GM10248 (cell line): ENCODE measurements around the gene ACKR2.

ENCODE experiments used
- CTCF ChIA-PET: fragments of 300-600 bp; sonication (Branson Sonifier 250); formaldehyde crosslinking; extraction: SDS; loops from one replicate; lab custom pipeline; 2021; ENCODE audit warnings: antibody characterized with exemption; lab: Yijun Ruan, JAX
- POLR2A ChIA-PET: fragments of 350-650 bp; sonication (Branson Sonifier 250); formaldehyde crosslinking; extraction: SDS; loops from one replicate; lab custom pipeline; 2020; ENCODE audit warnings: antibody characterized with exemption; lab: Yijun Ruan, JAX
- DNase-seq: peaks from one replicate; pipeline ENCODE4 v3.0.0; 2012; ENCODE audit errors: extremely low spot score
- TF ChIP-seq, protein P1 (sequence below): IDR thresholded peaks from 2 replicates; pipeline ENCODE4 v1.5.1; 2012; ENCODE audit warnings: mild to moderate bottlenecking, low read depth; ENCODE audit errors: extremely low read depth, missing control alignments, control extremely low read depth

Gene ACKR2

DNA sequence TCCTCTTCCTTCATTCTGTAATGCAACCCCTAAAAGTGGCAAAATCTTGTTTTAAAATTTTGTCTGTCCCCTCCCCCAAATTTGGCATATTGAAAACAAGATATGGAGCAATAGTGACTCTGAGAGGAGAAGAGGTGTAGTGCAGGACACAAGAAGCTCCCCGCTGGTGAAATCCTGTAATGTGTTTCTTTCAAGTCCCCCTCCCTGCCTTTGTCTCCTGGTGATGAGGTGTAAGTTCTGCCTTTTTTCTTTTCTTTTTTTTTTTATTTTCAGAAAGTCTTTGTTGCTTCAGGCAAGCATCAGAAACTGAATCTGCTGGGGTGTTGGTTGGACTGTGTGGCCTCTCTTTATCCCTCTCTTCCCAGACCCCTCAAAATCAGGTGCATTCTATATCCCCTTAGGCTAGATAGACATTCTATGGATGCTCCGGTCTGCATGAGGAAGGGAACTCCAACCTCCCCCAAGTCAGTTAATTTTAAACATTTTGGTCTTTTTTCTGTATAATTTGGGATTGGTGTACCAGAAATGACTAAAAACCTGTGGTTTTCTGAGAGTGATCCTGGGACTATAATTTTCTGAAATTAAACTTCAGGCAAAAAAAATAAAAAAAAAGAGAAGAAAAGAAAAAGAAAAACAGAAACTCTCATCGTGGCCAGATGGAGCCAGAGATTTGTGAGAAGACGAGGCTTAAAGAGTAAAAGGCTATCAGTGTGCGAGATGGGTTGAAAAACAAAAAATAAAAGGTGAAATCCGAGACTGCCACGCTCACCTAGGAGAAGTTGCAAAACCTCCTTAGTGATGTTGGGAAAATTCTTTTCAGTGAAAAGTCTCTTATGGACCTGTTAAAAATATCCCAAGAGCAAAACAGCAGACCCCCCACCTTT lies 21.4 kb downstream of the ACKR2 start:
- TF ChIP-seq, protein P1, sequence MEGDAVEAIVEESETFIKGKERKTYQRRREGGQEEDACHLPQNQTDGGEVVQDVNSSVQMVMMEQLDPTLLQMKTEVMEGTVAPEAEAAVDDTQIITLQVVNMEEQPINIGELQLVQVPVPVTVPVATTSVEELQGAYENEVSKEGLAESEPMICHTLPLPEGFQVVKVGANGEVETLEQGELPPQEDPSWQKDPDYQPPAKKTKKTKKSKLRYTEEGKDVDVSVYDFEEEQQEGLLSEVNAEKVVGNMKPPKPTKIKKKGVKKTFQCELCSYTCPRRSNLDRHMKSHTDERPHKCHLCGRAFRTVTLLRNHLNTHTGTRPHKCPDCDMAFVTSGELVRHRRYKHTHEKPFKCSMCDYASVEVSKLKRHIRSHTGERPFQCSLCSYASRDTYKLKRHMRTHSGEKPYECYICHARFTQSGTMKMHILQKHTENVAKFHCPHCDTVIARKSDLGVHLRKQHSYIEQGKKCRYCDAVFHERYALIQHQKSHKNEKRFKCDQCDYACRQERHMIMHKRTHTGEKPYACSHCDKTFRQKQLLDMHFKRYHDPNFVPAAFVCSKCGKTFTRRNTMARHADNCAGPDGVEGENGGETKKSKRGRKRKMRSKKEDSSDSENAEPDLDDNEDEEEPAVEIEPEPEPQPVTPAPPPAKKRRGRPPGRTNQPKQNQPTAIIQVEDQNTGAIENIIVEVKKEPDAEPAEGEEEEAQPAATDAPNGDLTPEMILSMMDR, result no peak
- no peak for DNase-seq
- ChIA-PET POLR2A (no interaction called here), CTCF (interaction anchor here (0.8 to 2.8 kb wide), 26 partner anchors 9 to 73 kb away, joined by 3 to 25 read pairs (median 4); partner anchors contain the start of genes ACKR2 and CYP8B1)

DNA sequence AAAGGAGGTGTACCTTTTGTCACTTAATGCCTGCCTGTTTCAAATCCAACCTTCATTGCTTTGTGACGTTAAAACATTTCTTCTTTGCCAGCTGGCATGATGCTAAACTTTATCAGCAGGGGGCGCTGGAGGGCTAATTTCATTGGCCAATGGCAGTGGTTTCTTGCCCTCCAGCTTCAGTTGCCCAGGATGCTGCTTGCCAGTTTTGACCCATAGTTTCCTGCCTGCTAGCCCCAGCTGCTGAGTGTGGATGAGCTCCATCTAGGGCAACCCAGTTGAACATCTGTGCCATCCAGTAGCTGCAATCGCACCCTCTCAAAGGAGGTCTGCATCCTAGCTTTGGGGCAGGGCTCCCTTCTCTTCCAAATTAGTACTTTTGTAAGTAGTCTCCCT lies 22.1 kb downstream of the ACKR2 start:
- peak; percentile 61 for DNase-seq
- ChIA-PET CTCF (interaction anchor here (0.8 to 2.8 kb wide), 23 partner anchors 9 to 74 kb away, joined by 3 to 25 read pairs (median 5); partner anchors contain the start of genes ACKR2 and CYP8B1), POLR2A (no interaction called here)
- TF ChIP-seq, protein P1, result peak; percentile 77

DNA sequence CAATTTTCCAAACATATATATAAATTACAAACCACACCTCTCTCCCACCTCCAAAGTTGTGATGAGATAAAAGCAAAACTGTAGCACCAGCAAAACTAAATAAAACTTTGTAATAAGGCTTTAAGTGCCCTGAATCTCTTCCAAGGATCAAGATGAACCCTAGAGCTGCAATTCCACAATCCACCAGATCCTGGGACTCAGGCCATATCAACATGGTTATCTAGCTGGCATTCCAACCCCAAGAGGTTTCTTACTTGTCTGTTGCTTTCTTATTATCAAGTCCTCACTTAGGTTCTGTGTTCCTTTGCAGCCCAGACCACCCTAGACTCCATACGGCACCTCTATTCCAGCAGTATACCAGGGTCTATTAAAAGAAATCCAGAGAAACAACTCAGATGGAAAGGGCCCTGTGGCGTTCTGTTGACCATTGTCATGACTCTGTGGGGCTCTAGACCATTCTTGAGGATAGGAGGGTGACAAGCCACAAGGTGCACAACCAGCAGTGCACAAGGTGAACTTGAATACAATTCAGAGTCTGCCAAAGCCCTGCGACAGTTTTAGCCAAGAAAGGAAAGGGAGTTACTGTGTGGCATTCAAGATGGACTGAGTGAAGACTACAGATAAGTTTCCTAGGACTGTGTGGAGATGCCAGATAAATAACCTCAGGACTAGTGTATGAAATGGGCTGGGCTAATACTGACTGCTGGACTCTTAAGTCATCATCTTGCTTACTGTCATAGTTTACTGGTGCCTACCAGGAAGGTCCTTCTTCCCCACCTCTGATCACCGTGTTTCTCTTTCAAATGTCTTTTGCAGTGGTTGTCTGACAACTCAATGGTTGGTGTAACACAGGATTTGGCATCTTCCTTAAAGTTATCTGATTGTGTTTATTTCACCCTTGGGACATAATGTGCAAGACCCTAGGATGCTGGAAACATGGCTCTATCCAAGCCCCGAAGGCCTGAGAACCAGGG lies 27.2 kb downstream of the ACKR2 start:
- DNase-seq, result no peak
- ChIA-PET POLR2A (no interaction called here), CTCF (no interaction called here)
- TF ChIP-seq, protein P1, result no peak

DNA sequence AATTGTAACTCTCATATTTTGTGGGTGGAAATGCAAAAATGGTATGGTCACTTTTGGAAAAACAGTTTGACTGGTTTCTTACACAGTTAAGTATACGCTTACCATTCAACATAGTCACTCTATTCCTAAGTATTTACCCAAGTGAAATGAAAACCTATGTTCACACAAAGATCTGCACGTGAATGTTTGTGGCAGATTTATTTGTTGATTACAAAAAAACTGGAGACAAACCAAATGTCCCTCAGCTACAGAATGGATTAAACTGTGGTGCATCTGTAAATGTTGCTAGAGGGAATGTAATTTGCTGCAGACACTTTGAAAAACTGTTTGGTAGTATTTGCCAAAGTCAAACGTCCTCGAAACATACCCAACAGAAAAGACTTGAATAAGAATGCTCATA lies 29.3 kb downstream of the ACKR2 start:
- TF ChIP-seq, protein P1, result no peak
- ChIA-PET POLR2A (no interaction called here), CTCF (interaction anchor here (1.0 to 3.4 kb wide), 15 partner anchors 11 to 88 kb away, joined by 3 to 47 read pairs (median 7); partner anchors contain the start of genes CYP8B1 and HIGD1A)
- no peak for DNase-seq

DNA sequence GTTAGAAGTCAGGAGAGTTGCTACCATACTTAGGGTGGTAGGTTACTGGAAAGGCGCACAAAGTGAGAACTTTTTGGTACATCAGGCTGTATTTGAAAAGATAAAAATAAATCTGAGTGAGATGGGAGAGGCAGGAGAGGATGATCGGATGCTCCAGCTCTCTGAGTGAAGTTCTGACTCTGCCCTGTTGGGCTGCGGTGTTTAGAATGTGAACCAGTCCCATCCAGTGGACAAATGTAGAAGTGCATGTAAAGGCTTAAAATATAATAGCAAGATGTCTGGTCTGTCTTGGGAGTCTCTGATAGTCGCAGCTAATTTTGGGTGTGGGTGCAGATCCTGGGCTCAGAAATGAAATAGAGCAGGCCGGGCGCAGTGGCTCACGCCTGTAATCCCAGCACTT lies 30.4 kb downstream of the ACKR2 start:
- CTCF ChIA-PET, result interaction anchor here (0.6 to 3.4 kb wide), 24 partner anchors 9 to 95 kb away, joined by 3 to 47 read pairs (median 6); partner anchors contain the start of genes CYP8B1 and HIGD1A
- TF ChIP-seq, protein P1, result peak; percentile 67
- peak; percentile 56 for DNase-seq
- POLR2A ChIA-PET, result no interaction called here

DNA sequence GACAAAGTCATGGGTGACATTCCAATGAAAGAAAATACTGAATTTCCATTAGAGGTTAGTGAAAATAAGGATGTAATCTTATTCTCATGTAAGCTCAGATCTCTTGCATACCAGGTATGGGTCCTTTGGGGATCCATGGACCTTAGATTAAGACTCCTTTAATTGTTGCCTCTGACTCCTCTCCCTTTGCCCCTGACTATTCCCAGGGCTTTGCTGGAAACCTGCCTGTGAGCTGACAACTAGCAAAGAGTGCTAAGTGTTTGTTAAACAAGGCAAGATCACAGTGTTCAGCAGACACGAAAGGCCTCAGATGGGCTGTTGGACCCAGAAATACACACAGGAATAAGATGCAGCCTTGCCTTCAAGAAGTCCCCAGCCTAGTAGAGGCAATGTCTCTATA lies 32.1 kb downstream of the ACKR2 start:
- ChIA-PET POLR2A (no interaction called here), CTCF (interaction anchor here (0.9 to 3.4 kb wide), 4 partner anchors 9 to 60 kb away, joined by 3 to 47 read pairs (median 14); partner anchors contain the start of gene HIGD1A)
- no peak for DNase-seq
- TF ChIP-seq, protein P1, result no peak
